Measurements from ENCODE around the gene ACSF2.

- no peak for TF ChIP-seq CTCF (IDR thresholded peaks at IDR 0.05)
- TF ChIP-seq YY1 (IDR thresholded peaks at IDR 0.05; ENCODE audit: low read depth): no peak
- no peak for TF ChIP-seq GABPA (IDR thresholded peaks at IDR 0.05; ENCODE audit: low read depth)
- peak; percentile 65; the same call in 1 of the 2 replicates for TF ChIP-seq MAX (IDR thresholded peaks at IDR 0.05; ENCODE audit: low read depth)
- no peak for TF ChIP-seq EP300 (IDR thresholded peaks at IDR 0.05; ENCODE audit: borderline replicate concordance in 1 of 2, low read depth in 1 of 2, low read length in 1 of 2)
- TF ChIP-seq ZBTB33 (IDR thresholded peaks at IDR 0.05; ENCODE audit: borderline replicate concordance, low read depth): no peak
- no peak for TF ChIP-seq FOSL2 (IDR thresholded peaks at IDR 0.05; ENCODE audit: borderline replicate concordance, low read depth)
- no peak for TF ChIP-seq CHD2 (IDR thresholded peaks at IDR 0.05; ENCODE audit: low read length, partially characterized antibody)
- TF ChIP-seq MXI1 (IDR thresholded peaks at IDR 0.05; ENCODE audit: low read depth, low read length): peak; percentile 72; the same call in 1 of the 2 replicates
- no peak for TF ChIP-seq RCOR1 (IDR thresholded peaks at IDR 0.05; ENCODE audit: low read length)
Observed at GRCh38 chr17:50396261-50397110, 29.5 kb upstream of the ACSF2 start.

Measured in SK-N-SH (cell line).